ENCODE data around the gene UROC1.

Gene UROC1

GRCh38 chr3:126456766-126457388, 60.7 kb downstream of the UROC1 start:
- no peak for DNase-seq

GRCh38 chr3:126456211-126456610, 61.4 kb downstream of the UROC1 start:
- no peak for DNase-seq

DNA sequence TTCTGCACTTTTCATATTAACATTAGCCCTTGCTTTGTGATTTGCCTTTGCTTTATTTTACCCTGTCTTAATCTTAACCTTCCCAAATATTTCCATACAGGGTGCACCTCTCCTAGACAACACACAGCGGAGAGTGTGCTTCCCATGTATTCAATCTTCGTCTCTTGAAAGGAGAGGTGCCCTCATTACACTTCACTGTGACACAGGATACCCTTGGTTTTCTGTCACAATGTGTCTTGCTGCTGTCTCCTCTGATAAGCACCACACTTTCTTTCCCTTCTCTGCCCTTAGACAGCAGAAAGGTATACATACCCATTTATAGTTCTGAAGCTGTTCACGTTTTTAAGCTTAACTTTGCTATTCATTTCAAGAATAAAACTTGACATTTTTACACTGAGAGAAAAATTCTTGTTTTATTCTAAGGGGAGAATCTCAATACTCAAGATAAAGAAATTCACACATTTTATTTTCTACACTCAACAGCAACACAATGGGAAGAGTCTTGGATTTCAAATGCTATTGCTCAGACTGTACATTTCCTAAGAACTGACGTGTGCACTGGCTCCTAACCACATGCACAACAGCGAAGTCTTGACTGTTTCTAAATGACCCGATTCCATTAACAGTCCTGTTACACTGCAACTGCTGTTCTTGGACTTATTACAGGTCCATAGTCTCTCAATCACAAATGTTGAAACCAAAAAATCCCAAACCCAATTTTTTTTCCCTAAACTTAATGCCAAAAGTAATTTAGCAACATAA, 63.0 kb downstream of the UROC1 start:
- no peak for DNase-seq

GRCh38 chr3:126454025-126454424, 63.5 kb downstream of the UROC1 start:
- no peak for DNase-seq

- no peak for DNase-seq
These were observed 65.4 kb downstream of the UROC1 start for GRCh38 chr3:126452213-126452612.

- DNase-seq: no peak
These were observed 66.1 kb downstream of the UROC1 start for GRCh38 chr3:126451511-126451910.

DNA sequence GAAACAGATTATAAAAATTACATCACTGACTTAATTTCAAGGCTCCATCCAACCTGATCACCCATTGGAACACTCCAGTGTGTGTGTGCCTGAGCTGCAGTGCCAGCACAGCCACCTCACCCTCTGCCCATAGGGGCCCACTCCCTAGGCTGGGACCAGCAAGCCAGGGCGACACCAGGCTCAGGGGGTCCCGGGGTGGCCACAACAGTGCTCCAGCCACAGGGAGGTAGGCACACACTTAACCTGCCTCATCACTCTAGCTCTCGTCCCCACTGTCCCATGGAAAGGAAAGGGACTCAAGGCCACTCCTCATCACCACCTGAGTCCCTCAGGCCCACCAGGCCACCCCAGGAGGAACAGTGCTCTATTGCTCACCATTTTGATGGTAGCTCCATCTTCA, 66.8 kb downstream of the UROC1 start:
- DNase-seq: no peak

DNA sequence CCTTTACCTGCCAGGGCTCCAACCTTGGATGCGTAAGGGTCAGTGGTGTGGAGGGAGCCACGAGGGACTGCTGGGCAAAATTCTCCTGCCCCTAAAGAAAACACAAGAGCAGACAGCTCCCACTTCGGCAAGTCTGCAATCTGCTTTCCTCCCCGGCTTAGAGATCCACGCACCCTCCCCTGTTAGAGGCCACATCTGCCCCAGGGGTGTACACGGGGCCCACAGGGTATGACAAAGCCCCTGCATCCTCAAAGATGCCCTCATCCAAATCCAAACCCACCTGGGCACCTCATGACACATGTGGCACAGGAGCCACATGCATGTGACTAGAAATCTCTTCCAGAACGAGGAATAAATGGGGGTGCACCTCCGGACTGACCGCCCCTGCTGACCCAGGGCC, 67.4 kb downstream of the UROC1 start:
- no peak for DNase-seq

- DNase-seq: no peak
These were observed 67.9 kb downstream of the UROC1 start for GRCh38 chr3:126449621-126450051.

DNA sequence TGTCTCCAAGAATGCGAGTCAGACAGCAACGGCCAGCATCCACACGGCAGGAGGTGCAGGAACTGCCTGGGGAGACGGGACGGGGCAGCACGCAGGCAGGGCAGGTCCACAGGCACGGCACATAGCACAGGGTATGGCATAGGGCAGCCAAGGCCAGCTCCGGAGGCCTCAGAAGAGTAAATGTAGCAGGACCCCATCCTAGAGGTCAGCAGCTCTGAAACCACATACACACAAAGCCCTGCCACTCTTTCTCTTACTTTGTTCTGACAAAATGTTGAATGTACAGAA, 68.7 kb downstream of the UROC1 start:
- no peak for DNase-seq

GRCh38 chr3:126448136-126448892, 69.3 kb downstream of the UROC1 start:
- DNase-seq: no peak

DNA sequence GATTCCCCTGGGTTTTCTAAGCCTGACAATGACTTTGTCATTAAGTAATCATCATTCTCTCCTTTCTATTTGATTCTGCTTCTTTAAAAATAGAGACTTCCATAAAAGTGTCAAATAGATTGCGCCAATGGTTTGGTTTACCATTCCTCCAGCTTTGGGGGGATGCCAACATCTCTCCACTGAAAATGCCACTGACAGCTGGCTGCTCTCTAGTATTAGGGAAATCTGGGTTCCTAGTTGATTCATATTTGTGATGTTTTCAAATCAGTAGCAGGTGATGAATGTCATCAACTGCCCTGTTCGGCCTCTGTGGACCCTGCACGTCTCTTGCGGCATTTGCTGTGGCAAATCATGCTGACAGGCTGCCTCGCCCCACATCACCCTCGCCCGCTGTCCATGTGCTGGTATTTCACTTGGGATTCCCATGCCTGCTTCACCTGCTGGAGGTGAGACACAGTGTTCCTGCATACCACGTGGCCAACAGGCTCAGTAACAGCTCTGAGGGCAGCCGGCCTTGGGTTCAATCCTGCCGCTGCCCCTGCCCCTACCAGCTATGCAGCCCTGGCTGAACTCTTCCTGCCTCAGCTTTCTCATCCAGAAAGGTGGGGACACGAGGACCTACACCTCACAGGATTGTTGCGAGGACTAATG, 70.0 kb downstream of the UROC1 start:
- no peak for DNase-seq

DNA sequence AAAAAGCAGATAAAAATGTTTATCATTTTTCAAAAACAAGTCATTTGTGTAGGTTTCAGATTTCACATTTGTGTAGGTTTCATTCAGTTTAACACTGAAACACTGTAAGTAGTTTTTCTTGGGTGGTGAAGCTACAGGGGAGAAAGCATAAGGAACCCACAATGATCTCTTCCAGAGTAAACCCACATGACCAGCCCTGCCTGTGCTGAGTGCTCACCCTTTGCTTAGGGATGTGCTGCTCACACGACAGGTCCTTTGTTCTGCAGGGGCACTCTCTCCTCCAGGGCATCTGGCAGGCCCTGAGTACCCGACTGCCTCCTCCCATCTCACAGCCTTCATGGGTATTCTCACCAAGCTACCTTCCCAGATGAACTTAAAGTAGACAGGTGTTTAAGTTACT, 70.8 kb downstream of the UROC1 start:
- no peak for DNase-seq

- DNase-seq: no peak
These were observed 71.3 kb downstream of the UROC1 start for GRCh38 chr3:126446301-126446700.

GRCh38 chr3:126445506-126445905, 72.1 kb downstream of the UROC1 start:
- DNase-seq: no peak

- DNase-seq: no peak
These were observed 74.7 kb downstream of the UROC1 start for GRCh38 chr3:126442856-126443242.

GRCh38 chr3:126442094-126442855, 75.3 kb downstream of the UROC1 start:
- DNase-seq: no peak

DNA sequence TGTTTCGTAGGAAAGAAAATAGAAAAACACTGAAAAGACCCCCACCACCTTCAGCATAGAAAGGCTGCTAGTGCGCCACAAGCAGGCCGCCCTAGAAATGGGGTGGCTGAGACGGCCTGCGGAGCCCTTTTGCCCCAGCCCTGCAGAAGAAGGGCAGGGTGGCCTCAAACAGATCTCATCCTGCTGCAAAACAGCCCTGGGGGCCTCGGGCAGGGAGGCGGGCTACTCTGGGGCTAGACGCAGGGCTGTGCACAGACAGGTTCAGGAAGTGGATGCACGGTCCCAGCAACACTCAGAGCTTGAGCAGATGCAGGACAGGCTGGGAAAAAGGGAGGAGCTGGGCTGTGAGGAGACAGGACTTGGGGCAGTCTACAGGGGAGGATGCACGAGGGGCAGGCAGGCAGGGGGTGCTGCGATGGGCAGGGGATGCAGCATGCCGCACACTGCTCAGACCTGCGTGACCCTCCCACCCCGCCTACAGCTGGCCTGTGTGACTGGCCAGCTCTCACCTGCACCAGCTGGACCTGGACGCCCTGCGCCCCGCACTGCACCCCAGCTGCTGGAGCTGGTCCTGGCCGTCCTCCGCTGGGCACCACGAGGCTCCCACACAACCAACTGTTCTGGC, 76.2 kb downstream of the UROC1 start:
- no peak for DNase-seq

DNA sequence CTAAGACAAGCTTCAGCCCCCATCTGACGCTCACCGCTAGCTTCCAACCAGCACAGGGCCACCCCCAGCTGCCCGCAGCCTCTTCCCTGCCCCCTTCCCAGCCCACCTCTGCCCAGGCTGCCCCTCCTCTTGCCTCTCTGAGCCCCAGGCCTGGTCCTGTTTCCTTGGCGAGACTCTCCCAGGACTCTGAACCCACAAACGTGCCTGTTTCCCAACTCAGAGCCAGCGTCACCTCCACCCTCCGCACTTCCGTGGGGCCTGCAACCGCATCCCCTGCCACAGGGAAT, 76.9 kb downstream of the UROC1 start:
- no peak for DNase-seq

GRCh38 chr3:126439968-126440708, 77.4 kb downstream of the UROC1 start:
- DNase-seq: no peak

GRCh38 chr3:126439346-126439967, 78.1 kb downstream of the UROC1 start:
- no peak for DNase-seq
